HG03039 (cell line): ENCODE measurements around the gene CPNE4.

ENCODE experiments used
- ATAC-seq: cut with Tn5 transposase; IDR thresholded peaks from one replicate; pipeline ENCODE4 v1.9.1; 2021; ENCODE audit warnings: mild to moderate bottlenecking, moderate library complexity; ENCODE audit not compliant: unreplicated experiment

The CPNE4 gene

GRCh38 chr3:131744765-131745164 lies 290.0 kb downstream of the CPNE4 start:
- ATAC-seq, result no peak

GRCh38 chr3:131743126-131743525 lies 291.7 kb downstream of the CPNE4 start:
- no peak for ATAC-seq

GRCh38 chr3:131739211-131739610 lies 295.6 kb downstream of the CPNE4 start:
- no peak for ATAC-seq

GRCh38 chr3:131738095-131738494 lies 296.7 kb downstream of the CPNE4 start:
- ATAC-seq, result no peak

- ATAC-seq, result no peak
Observed at GRCh38 chr3:131735544-131735943, 299.3 kb downstream of the CPNE4 start.

GRCh38 chr3:131735116-131735515 lies 299.7 kb downstream of the CPNE4 start:
- no peak for ATAC-seq

GRCh38 chr3:131733086-131733841 lies 301.6 kb downstream of the CPNE4 start:
- no peak for ATAC-seq

- no peak for ATAC-seq
Observed at GRCh38 chr3:131731709-131732108, 303.1 kb downstream of the CPNE4 start.

- ATAC-seq, result no peak
Observed at GRCh38 chr3:131730581-131730980, 304.2 kb downstream of the CPNE4 start.

- ATAC-seq, result no peak
Observed at GRCh38 chr3:131729643-131730017, 305.2 kb downstream of the CPNE4 start.

GRCh38 chr3:131728898-131729642 lies 305.7 kb downstream of the CPNE4 start:
- no peak for ATAC-seq

- ATAC-seq, result no peak
Observed at GRCh38 chr3:131725414-131725813, 309.4 kb downstream of the CPNE4 start.

GRCh38 chr3:131723343-131723742 lies 311.5 kb downstream of the CPNE4 start:
- no peak for ATAC-seq

GRCh38 chr3:131717493-131717892 lies 317.3 kb downstream of the CPNE4 start:
- no peak for ATAC-seq

- ATAC-seq, result no peak
Observed at GRCh38 chr3:131716943-131717342, 317.9 kb downstream of the CPNE4 start.

- no peak for ATAC-seq
Observed at GRCh38 chr3:131716007-131716406, 318.8 kb downstream of the CPNE4 start.

GRCh38 chr3:131714585-131715220 lies 320.1 kb downstream of the CPNE4 start:
- ATAC-seq, result peak; percentile 96

GRCh38 chr3:131713416-131714123 lies 321.2 kb downstream of the CPNE4 start:
- ATAC-seq, result no peak

- no peak for ATAC-seq
Observed at GRCh38 chr3:131712662-131713061, 322.2 kb downstream of the CPNE4 start.

GRCh38 chr3:131711114-131711768 lies 323.6 kb downstream of the CPNE4 start:
- ATAC-seq, result no peak

GRCh38 chr3:131708241-131708640 lies 326.6 kb downstream of the CPNE4 start:
- ATAC-seq, result no peak
